HG02610 (cell line): Measurements from ENCODE around the gene AHCTF1.
"Not testable (repeated sequence)": the region's sequence is repeated elsewhere in the genome, so short reads cannot be mapped to it uniquely, and the experiment has no call there.

Experiments
- ATAC-seq: cut with Tn5 transposase; IDR thresholded peaks from one replicate; pipeline ENCODE4 v1.9.1; 2021; ENCODE audit warnings: mild to moderate bottlenecking, moderate library complexity; ENCODE audit not compliant: unreplicated experiment

The AHCTF1 gene

DNA sequence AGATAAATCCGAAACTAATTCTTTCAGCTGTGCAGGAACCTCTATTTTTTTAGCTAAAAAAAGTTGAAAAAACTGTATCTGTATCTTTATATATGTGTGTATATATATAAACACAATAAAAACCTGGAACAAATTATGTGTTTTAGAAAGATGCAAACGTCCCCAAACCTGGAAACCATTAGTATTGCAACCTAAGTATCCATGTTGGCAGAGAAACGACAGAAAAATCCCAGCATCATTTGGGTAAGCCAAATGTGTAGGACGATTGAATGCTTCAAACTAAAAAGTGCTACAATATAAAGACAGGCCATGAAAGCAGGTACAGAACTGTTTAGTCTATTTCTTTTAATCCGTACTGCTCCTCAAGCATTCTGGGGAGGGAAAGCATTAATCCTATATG, 87.9 kb downstream of the AHCTF1 start:
- ATAC-seq: no peak

DNA sequence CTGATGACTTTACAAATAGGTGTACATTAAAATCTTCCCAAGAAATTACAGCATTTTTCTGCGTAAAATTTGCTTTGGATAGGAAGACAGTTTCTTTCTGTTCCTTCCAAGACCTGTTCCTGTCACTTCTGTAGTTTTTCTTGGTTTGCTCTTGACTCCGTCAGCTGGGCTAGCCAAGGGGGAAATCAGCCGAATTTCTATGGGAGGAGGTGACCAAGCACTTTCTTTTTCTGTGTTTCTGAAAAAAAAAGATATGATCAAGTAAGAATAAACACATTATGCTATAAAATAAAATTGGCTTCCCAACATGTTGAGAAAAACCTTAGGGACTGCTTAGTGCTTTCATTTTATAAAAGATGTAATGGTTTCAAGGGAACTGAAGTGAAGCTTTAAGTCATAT, 91.0 kb downstream of the AHCTF1 start:
- ATAC-seq: not testable (repeated sequence)

DNA sequence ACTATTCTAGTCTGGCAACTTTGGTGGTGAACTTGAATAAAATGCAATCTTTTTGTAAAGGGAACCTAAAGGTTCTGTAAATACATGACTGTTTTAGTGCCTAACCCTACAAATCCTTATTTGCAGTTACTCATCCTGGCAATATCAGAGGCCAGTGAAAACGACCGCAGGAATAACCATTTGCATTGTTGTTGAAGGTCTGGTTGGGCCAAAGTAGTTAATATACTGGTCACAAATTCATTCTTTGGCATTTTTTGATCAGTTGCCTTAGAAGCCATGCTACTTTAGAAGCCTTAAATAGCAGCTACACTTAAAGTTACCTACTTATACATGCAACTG, 93.7 kb downstream of the AHCTF1 start:
- no peak for ATAC-seq

GRCh38 chr1:246837418-246838117, 94.2 kb downstream of the AHCTF1 start:
- ATAC-seq: peak; percentile 45

GRCh38 chr1:246836209-246836966, 95.4 kb downstream of the AHCTF1 start:
- no peak for ATAC-seq

DNA sequence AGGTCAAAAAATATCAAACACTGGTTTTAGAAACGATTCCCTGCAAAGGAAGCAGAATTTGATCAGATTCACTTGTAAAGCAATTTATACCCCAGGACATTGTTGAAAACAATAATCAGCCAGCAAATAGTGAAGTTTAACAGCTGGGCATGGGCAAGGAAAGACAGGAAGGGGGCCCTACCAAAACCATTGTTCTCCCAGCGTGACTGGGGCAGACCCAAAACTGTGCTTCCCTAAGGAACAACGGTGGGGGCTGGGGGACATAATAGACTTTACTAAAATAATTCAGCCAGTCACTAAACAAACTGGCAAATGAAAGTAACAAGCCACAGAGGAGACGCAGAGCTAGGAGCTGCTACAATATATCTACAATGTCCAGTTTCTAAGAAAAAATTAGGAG, 100.2 kb downstream of the AHCTF1 start:
- ATAC-seq: no peak

DNA sequence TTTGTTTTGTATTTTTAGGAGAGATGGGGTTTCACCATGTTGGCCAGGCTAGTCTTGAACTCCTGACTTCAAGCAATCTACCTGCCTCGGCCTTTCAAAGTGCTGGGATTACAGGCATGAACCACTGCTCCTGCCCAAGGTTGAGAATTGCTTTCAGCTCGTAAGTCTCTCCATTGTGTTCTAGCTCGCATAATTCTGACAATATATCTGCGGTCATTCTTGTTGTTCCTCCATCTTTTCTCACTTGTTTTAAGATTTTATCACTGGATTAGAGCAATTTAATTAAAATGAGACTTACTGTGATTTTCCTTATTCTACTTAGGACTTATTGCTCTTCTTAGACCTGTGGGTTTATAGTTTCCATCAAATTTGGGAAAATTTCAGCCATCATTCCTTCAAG, 102.9 kb downstream of the AHCTF1 start:
- ATAC-seq: no peak

DNA sequence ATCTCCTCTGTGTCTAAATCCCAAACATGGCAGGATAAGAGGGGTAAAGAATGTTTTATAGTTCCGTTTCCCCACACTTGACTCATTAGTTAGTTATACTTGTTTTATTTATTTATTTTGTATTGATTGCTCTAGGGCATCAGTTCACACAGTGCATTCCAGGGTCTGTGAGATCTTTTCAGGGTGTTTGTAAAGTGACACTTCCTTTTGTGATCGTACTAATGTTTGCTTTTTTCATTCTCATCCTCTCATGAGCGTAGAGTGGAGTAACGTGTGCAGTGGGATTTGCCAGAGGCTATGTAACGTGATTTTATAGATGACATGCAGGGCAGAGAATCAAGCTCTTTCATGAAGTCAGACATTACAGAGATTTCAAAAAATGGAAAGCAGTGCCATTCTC, 104.4 kb downstream of the AHCTF1 start:
- ATAC-seq: no peak

DNA sequence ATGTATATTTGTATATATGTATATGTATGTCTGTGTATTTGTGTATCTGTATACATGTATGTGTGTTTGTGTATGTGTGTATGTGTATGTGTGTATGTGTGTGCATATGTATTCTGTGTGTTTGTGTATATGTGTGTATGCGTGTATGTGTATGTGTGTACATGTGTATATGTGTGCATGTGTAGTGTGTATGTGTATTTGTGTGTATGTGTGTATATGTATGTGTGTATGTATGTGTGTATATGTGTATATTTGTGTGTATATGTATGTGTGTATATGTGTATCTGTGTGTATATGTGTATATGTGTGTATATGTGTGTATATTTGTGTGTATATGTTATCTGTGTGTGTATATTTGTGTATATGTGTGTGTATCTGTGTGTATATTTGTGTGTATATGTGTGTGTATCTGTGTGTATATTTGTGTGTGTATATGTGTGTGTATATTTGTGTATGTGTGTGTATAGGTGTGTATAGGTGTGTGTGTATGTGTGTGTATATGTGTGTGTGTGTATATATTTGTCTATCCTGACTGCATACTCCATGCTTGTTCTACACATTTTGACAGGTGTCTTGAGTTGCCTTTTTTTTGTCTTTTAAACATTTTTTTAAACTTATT, 106.1 kb downstream of the AHCTF1 start:
- ATAC-seq: no peak

DNA sequence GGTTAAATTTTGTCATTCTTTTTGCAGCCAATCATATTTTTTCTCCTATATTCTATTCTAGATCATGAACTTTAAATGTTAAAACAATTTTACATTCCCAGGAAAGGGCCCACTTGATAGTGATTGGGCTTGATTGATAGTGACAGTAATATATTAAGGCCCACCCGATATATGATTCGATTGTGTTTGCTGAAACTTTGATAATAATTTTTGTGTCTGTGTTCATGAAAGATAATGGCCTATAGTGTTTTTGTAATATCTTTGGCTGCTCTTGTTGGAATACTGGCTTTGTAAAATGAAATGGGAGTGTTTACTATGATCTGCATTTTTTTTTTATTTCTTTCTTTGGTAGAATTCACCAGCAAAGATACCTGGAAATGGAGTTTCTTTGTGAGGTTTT, 107.2 kb downstream of the AHCTF1 start:
- ATAC-seq: no peak

DNA sequence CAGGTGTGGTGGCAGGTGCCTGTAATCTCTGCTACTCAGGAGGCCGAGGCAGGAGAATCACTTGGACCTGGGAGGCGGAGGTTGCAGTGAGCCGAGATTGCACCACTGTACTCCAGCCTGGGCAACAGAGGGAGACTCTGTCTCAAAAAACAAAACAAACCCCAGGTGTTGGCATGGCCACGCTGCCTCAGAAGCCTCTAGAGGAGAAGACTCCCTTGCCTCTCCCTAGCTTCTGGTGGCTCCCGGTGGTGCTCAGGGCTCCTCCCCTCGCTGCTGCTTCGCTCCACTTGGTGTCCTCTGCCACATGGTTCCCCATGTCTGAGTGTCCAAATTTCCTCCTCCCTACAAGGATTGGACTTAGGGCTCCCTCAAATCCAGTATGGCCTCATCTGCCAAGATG, 109.6 kb downstream of the AHCTF1 start:
- ATAC-seq: not testable (repeated sequence)

DNA sequence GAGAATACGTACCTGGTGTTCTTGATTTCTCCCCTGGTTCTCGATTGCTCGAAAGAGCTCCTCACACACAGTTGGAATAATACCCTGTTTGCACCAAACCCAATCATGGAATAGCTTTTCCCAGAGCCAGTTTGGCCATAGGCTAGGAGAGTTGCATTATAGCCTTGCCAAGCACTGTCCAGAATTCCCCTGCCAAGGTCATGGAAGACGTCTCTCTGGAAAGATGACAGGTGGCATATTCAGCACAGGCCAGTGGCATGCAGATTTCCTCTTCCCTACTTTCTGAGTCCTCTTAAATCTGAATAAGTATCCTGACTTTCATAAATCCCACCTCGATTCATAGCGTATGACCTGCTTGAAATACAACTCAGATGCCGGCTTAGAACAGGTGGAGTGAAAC, 111.1 kb downstream of the AHCTF1 start:
- ATAC-seq: no peak

DNA sequence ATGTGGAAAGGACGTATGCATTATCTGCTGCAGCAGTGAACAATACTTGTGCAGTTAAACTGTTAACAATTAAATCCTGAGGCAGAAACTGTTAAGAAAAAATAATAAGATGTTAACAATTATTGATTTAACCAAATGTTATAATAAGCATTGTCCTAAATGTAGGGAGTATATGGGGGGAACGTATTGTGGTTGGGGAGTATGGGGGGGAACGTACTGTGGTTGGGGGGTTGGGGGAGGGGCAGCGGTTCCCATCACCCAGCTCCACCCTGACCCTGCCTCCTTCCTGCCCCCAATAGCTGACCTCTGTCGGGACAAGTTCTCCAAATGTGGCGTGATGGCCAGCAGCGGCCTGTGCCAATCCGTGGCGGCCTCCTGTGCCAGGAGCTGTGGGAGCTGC, 114.0 kb downstream of the AHCTF1 start:
- ATAC-seq: not testable (repeated sequence)

- peak; percentile 90 for ATAC-seq
Measured at GRCh38 chr1:246815693-246816270, 116.0 kb downstream of the AHCTF1 start.

DNA sequence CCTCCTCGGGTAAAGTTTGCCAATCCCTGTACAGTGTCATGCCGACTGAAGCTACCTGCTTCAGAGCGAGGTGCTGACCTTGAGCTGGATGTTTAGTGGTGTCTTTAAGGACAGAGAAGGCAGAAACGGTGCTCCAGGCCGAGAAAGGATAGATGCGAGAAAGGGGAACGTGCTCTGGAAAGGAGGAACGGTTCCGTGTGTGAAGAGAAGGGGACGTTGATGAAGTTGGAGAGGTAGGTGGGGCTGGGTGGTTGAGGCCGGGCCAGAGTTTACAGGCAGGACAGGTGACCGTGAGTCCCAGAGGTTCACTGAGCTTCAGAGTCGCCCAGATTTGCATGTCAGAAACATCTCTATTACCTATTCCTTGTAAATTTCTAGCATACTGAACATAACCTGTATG, 116.9 kb downstream of the AHCTF1 start:
- ATAC-seq: no peak

DNA sequence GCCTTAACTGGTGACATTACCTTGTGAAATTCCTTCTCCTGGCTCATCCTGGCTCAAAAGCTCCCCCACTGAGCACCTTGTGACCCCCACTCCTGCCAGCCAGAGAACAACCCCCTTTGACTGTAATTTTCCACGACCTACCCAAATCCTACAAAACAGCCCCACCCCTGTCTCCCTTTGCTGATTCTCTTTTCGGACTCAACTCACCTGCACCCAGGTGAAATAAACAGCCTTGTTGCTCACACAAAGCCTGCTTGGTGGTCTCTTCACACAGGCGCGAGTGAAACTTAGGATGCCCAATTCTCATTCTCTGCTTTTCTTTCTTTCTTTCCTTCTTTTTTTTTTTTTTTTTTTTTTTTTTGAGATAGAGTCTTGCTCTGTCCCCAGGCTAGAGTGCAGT, 118.4 kb downstream of the AHCTF1 start:
- not testable (repeated sequence) for ATAC-seq

DNA sequence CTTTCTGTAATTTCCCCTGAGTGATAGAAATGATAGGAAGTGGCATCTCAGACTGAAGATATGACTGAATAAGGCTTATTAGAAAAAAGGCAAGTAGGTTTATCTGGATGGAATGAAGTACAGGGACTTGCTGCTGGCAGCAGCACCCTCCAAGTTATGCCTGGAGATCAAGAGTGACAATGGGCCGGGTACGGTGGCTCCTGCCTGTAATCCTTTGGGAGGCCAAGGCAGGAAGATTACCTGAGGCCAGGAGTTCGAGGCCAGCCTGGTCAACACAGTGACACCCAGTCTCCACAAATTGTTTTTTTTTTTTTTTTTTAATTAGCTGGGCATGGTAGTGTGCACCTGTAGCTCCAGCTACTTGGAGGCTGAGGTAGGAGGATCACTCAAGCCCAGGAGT, 119.8 kb downstream of the AHCTF1 start:
- no peak for ATAC-seq

- ATAC-seq: no peak
Measured at GRCh38 chr1:246809473-246809872, 122.3 kb downstream of the AHCTF1 start.

DNA sequence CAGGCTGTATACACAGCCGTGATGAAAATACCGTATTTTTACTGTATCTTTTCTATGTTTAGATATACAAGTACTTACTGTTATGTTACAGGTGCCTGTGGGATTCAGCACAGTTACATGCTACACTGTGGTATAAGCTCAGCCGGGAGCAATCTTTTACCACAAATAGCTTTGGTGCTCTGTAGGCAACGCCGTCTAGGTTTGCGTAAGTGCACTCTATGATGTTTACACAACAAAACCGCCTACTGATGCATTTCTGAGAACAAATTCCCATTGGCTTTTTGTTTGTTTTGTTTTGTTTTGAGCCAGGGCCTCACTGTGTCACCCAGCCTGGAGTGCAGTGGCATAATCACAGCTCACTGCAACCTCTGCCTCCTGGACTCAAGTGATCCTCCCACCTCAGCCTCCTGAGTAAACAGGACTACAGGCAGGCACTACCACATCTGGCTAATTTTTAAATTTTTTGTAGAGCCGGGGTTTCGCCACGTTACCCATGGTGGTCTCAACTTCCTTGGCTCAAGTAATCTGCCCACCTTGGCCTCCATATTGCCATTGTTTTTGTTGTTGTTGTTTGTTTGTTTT, 126.5 kb downstream of the AHCTF1 start:
- no peak for ATAC-seq

GRCh38 chr1:246803883-246804282, 127.9 kb downstream of the AHCTF1 start:
- ATAC-seq: no peak

GRCh38 chr1:246803373-246803772, 128.4 kb downstream of the AHCTF1 start:
- no peak for ATAC-seq
